ENCODE results near the gene MEPCE.
"Not testable (repeated sequence)": the region's sequence is repeated elsewhere in the genome, so short reads cannot be mapped to it uniquely, and the experiment has no call there.

The MEPCE gene

DNA sequence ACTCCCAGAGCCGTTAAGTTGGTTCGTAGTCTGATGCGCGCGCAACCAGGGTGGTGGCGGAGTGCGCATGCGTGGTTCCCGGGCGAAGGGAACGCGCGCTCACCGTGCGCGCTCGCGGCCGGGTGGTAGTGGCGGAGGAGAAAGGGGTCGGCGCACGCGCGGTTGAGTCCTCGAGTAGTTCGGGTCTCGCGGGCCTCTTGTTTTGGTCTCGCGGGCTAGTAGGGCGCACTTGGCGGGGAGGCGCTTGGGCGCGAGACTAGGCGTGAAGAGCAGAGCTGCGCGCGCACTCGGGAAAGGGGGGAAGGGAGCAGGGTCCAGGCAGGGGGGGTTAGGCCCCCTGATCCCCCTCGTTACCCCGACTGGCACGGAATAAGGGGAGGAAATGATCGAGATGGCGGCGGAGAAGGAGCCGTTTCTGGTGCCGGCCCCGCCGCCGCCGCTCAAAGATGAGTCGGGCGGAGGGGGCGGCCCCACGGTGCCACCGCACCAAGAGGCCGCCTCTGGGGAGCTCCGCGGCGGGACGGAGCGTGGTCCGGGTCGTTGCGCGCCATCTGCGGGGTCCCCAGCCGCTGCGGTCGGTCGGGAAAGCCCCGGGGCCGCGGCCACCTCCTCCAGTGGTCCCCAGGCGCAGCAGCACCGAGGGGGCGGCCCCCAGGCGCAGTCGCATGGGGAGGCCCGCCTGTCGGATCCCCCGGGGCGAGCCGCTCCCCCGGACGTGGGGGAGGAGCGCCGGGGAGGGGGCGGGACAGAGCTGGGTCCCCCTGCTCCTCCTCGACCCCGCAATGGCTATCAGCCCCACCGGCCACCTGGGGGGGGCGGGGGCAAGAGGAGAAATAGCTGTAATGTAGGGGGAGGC is at the start of gene MEPCE:
Gene MEPCE (plus strand): TSS at position 195 of the 856 bp plus-strand sequence. CDS start 188 bp downstream, at position 383.
- peak; percentile 95 for DNase-seq

DNA sequence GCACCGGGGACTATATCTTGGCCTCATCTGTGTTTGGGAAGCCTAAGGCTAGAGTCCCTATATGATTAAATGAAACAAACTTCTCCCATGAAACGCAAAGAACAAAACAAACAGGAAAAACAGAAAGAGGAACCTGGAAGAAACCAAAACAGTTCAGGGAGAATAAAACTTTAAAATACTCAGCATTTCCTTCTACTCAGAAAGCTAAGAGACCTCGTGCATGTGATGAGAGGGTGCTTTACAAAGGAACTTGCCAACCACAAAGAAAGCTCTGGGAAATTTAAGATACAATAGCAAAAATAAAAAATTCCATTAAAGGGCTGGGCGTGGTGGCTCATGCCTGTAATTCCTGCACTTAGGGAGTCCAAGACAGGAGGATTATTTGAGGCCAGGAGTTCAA is 49.4 kb upstream of the MEPCE start:
- no peak for DNase-seq

- DNase-seq: not testable (repeated sequence)
These were observed 47.9 kb upstream of the MEPCE start for GRCh38 chr7:100381531-100382233.

DNA sequence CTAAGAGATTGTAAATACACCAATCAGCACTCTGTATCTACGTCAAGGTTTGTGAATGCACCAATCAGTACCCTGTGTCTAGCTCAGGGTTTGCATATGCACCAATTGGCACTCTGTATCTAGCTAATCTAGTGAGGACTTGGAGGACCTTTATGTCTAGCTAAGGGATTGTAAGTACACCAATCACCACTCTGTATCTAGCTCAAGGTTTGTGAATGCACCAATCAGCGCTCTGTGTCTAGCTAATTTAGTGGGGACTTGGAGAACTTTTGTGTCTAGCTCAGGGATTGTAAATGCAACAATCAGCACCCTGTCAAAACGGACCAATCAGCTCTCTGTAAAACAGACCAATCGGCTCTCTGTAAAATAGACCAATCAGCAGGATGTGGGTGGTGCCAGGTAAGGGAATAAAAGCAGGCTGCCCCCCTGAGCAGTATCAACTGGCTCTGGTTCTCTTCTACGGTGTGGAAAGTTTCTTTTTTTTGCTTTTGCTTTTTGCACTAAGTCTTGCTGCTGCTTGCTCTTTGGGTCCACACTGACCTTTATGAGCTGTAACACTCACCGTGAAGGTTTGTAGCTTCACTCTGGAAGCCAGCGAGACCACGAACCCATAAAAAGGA is 47.3 kb upstream of the MEPCE start:
- not testable (repeated sequence) for DNase-seq

DNA sequence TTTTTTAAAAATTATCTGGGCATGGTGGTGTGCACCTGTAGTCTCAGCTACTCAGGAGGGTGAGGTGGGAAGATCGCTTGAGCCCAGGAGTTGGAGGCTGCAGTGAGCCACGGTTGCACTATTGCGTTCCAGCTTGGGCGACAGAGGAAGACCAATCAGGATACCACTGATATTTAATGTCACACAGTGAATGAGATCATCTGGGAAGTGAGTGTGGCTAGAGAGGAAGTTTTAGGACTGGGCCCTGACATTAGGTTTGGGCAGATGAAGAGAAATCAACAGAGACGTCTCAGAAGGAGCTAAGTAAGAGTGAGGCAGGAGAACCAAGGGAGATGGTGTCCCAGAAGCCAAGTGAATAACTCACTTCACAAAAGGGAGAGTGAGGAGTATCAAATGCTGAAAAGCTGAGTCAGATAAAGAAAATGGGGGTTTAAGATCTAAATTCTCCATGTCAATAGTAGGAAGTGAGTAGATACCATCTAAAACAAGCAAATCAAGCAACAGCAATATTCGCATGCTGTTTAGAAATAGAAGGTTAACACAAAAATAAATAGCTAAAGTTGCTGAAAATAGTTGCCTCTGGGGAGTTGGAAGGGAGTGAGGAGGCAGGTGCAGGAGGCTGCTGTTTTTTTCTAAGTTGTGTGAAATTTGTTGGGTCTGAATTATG is 44.9 kb upstream of the MEPCE start:
- DNase-seq: no peak

DNA sequence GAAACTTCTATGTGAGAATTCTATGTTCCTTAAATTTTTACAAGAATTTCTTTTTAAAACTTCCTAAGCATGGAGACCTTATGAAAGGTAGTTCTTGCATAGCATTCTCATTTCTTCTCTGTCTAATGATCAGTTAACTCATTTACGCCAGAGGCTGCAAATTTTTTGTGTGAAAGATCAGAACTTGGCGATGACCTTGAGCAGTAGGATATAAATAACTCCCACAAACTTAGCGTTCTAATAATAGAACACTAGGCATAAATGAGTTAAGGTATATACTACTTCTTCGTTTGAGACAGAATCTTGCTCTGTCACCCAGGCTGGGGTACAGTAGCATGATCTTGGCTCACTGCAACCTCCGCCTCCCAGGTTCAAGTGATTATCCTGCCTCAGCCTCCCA is 42.7 kb upstream of the MEPCE start:
- no peak for DNase-seq

- no peak for DNase-seq
These were observed 41.9 kb upstream of the MEPCE start for GRCh38 chr7:100387695-100388094.

- no peak for DNase-seq
These were observed 40.1 kb upstream of the MEPCE start for GRCh38 chr7:100389437-100390088.

DNA sequence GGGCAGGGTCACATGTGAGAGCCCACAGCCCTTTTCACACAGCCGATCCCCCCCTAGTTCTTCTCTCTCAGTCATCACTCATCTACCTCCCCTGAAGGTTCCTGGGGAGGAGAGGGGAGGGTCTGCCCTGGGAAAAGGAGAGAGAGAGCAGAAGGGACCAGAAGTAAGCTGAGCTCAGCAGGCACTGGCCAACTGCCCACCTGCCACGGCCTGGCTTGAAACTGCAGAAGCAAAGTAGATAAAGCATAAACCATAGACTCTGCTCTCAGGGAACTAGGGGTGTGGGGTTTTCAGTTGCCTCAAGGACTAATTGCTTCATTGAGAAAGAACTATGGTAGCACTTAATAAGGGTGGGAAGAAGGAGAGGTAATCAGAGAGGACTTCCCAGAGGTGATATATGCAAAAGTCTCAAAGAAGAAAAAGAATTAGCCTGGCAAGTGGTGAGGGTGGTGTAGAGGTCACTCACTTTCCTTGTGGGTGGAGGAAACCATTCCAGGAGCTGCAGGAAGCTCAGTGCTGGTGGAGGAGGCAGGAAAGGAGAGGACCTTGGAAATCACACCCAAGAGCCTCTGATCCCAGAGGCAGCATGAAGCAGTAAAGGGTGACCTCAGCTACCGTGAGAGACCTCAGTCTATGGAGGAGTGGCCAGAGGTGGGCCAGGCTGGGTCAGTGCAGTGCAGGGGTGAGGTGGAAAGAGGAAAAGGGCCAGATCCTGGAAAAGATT is 39.2 kb upstream of the MEPCE start:
- DNase-seq: no peak

DNA sequence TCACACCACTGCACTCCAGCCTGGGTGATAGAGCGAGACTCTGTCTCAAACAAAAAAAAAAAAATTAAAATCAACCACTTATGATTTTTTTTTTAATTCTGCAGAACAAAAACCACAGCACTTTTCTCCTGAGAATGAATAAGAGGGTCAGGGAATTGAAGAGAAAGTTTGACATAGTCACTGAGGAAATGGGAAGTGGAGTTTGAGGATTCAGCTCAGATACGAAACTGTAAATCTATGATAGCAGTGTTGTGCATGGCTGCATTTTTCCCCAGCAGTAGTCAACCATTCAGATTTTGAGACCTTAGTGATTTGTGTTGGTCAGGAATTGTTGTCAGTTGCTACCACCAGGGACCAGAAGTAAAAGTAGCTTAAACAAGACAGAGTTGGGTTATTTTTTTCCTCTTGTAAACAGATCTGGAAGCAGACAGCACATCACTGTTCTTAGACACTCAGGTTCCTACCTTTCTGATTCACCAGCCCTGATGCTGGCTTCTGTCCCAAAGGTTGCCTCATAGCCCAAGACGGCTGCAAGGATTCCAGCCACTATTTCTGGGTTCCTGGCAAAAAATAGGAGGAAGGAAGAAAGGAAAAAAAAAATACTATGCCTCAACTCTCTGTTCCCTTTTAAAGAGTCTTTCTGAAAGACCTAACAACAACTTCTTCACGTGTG is 36.3 kb upstream of the MEPCE start:
- no peak for DNase-seq

DNA sequence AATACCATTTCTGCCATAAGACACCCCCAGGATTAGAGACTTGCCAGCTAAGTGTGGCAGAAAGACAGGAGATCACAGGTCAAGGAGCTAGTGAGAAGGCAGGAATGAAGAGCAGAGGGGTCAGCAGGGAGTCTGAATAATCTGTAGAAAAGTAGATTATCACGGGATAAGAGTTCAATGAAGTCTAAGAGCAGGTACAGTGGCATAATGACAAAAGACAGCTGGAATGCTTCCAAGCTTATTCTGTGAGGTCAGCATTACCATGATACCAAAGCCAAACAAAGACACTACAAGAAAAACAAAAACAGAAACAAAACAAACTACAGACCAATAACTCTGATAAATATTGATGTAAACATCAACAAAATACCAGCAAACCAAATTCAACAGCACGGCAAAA is 35.6 kb upstream of the MEPCE start:
- DNase-seq: no peak

DNA sequence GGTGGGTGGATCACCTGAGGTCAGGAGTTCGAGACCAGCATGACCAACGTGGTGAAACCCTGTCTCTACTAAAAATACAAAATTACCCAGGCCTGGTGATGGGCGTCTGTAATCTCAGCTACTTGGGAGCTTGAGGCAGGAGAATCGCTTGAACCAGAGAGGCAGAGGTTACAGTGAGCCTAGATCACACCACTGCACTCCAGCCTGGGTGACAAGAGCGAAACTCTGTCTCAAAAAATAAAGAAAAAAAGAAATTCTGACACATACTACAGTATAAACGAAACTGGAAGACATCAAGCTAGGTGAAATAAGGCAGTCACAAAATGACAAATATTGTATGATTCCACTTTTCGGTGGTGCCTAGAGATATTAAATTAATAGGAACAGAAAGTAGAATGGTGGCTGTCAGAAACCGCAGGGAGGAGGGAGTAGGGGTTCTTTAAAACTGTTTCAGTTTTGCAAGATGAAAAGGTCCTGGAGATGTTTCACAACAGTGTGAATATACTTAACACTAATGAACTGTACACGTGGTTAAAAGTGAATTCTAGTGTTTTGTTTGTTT is 33.1 kb upstream of the MEPCE start:
- no peak for DNase-seq

DNA sequence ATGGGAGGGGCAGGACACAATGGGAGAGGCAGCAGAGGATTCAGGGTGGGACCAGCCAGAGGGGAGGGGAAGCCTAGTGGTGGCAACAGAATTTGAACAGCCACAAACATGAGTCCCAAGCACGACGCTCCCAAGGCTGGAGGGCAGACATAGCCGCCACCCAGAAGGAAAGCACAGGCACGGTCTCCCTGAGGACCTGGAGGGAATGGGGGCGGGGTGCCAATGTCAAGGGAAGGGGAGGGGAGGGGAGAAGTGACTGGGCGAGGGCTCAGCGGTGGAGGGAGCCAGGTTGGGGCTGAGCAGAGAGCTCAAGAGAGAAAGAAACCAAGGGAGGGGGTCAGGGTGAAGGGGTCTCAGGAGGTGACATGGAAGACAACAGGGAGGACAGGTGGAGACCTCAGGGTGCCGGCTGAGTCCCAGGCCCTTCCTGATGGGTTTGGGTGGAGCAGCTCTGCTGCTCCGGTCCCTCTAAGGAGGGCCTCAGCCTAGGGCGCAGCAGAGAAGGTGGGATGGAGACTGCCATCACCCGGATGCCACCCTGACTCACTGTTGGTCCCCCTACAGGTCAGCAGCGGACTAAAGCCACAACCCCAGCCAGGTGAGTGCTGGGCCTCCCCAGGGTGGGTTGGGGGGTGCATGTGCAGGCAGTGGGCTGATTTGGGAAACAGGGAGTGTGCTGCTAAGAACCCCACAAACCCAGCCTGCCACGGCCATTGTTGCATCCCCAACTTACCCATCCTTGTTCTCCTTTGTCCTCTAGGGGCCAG is 32.1 kb upstream of the MEPCE start:
- no peak for DNase-seq

GRCh38 chr7:100398239-100398638 is 31.4 kb upstream of the MEPCE start:
- no peak for DNase-seq

DNA sequence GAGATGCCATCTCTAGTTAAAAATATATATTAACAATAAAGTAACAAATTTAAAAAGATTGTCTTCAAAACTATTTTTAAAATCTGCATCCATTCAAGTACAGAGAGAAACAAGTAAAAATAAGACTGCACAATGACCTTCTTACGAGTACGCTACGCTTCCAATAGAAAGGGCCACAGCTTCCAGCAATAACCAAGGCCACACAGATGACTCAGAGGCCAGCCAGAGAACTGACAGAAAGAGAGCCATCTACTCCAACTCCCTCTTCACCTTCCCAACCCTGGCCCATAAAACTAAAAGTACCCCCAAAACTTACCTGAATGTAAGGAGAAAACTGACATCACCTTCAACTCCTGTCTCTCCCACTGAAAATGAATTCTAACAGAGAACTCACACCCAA is 29.6 kb upstream of the MEPCE start:
- DNase-seq: no peak

- DNase-seq: peak; percentile 13
These were observed 29.0 kb upstream of the MEPCE start for GRCh38 chr7:100400656-100401055.

DNA sequence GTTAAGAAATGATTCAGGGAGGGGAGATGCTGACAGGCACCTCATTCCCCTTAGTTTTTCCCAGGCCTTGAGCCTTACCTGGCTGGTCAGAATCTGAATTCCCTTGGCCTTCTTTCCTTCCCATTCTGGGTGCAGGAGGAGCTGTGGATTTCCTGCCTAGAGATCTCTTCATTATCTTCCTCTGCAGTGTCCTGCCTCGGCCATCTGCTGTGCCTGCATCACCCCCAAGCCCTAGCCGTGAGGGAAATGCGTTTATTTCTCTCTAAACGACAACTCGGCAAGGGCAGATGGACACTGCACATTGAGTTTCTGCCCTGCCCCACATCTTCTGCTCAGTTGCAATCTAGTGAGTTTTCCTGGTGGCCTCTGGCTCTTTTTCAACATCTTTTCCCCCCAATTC is 27.8 kb upstream of the MEPCE start:
- DNase-seq: no peak

DNA sequence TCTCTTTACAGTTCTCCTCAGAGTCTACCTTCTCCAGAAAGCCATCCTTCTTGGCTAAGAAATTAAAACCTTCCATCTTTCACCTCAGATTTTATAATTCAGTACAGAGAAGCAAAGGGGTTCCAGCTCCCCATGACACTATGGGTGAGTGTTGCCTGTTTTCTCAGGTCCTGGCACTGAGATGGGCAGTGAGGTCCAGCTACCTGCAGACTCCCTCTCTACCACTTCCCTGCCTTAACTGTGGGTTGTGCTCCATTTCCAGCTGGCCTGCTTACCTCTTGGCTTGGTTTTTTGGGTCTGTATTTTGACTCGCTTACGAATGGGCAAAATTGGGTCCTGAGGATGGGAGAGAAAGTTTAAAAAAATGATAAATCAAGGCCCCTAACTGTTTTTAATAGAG is 27.4 kb upstream of the MEPCE start:
- DNase-seq: no peak

DNA sequence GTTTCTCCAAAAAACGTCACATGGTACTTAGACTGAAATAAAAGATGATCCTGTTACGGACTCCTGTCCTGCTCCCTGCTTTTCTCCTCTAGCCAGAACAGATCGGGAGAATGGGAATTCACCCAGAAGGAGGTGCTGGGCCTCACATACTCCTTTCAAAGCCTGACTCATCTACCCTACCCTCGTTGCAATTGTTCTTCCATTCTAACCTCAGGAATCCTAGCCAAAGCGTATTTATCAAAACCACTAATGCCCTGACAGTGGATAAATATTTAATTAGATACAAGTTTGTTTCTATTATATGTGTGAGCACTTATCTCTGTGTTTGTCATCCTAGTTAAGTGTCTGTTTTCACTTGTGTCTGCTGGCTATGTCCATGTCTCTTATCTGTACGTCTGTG is 22.9 kb upstream of the MEPCE start:
- no peak for DNase-seq

Measured in EL (cell line).